ENCODE measurements around the gene SYNPR.

Gene SYNPR

DNA sequence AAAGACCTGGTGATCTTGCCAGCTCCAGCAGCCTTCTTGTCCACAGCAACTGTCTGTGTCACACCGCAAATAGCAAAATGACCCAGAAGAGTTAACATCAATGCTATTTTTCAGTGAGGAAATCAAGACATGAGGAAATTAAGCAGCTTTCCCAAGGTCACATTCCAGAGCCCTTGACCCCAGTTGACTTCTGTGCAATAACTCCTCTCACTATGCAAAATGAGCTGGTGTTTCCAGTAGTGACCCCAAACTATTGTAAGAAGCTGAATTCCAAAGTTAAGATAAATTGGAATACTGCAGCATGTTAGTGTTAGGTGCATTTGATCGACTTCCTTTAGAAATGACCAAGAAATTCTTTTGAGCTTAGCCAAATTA is 201.5 kb downstream of the SYNPR start:
- H3K9ac ChIP-seq: no peak overlapping the region
- no peaks in the 10 kb centered on the region for H3K27me3 ChIP-seq
- no peak for TF ChIP-seq Cebpa-rat (IDR thresholded peaks at IDR 0.05)
- no peak overlapping the region for H3K27ac ChIP-seq
- no peak overlapping the region for H3K4me2 ChIP-seq
- no peaks in the 10 kb centered on the region for H3K36me3 ChIP-seq
- no peaks in the 10 kb centered on the region for H4K20me1 ChIP-seq
- peaks cover 7% of the 10 kb centered on the region; the same call in 1 of the 2 replicates for H3K9me3 ChIP-seq
- H3K4me1 ChIP-seq: no peaks in the 10 kb centered on the region
- H3K4me3 ChIP-seq: no peak overlapping the region

DNA sequence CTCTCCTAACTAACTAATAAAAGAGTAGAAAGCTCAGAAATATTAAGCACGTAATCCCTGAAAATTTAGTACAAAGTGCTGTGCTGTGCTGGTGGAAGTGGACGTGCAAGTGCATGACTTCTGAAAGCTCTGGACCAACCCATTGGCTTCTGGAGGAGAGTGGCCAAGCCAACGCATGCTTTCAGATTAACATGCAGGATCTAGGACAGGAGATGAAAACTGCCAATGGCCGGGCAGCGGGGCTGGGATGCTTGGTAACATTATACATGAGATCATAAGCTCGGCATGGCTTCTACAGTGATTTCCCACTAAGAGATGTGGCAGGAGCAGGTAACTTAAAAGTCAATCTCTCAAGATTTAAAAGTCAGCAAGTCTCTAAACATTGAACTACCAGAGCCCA is 203.5 kb downstream of the SYNPR start:
- no peaks in the 10 kb centered on the region for H3K4me1 ChIP-seq
- H3K36me3 ChIP-seq: no peaks in the 10 kb centered on the region
- H3K27me3 ChIP-seq: no peaks in the 10 kb centered on the region
- no peak overlapping the region for H3K4me3 ChIP-seq
- TF ChIP-seq Cebpa-rat (IDR thresholded peaks at IDR 0.05): no peak
- no peak overlapping the region for H3K4me2 ChIP-seq
- no peak overlapping the region for H3K27ac ChIP-seq
- no peaks in the 10 kb centered on the region for H4K20me1 ChIP-seq
- H3K9me3 ChIP-seq: peaks cover 7% of the 10 kb centered on the region; the same call in 1 of the 2 replicates
- H3K9ac ChIP-seq: no peak overlapping the region

DNA sequence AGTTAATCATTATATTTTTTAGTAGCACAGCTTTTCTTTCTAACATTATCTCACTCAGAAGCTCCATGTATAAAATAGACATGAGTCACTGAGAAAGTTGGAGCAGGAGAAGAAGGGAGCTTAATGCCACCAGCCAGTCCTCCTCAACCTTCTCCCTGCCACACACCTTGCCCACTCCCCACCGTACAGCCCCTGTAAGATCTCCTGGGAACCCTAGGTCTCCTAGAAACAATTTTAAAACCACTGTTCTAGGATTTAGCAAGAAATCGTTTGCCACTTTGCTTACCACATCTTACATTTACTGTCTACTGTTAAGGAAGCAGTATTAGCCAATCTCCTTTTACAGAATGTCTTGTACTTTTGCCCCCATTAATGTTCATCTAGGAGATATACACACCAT is 204.2 kb downstream of the SYNPR start:
- Histone ChIP-seq H4K20me1 (no peaks in the 10 kb centered on the region), H3K4me3 (no peak overlapping the region), H3K4me1 (no peaks in the 10 kb centered on the region), H3K36me3 (no peaks in the 10 kb centered on the region), H3K9me3 (peaks cover 4% of the 10 kb centered on the region; the same call in 1 of the 2 replicates), H3K9ac (no peak overlapping the region), H3K4me2 (no peak overlapping the region), H3K27me3 (no peaks in the 10 kb centered on the region), H3K27ac (no peak overlapping the region)
- no peak for TF ChIP-seq Cebpa-rat (IDR thresholded peaks at IDR 0.05)

DNA sequence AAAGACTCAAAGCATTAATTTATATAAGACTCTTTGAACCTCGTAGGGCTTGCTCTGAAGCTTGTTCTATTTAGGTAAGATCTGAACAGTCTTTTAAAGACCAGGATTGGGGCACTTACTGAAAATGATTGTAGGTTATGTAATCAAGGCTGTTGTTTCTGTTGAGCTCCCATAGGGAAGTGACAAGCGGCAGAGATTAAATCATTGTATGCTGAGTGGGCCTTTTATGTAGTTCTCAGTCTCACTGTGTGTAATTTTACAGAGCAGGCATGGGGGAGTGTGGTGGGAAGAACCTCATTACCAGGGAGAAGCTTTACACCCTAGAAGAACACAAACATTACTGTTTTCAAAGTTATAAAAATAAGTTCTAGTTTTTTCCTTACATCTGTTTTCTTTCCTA is 214.4 kb downstream of the SYNPR start:
- TF ChIP-seq Cebpa-rat (IDR thresholded peaks at IDR 0.05): no peak
- no peak overlapping the region for H3K4me3 ChIP-seq

DNA sequence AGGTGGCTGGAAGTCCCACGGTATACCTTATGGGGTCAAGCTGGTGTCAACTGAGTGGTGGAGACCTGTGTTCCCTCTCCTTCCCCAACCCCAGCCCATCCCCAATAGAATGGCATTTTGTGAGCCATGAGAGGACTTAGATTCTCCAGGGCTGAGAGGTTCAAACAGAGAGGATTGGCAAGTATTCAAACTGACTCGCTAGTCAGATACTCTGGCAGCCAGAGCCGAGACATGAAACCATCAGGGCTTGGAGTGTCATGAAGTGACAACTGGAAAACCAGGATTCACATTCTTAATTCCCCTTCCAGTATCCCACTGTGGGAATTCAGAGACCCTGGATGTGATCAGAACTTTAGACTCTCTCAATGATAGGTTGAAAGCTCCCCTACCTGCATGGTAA is 215.0 kb downstream of the SYNPR start:
- Histone ChIP-seq H3K36me3 (no peaks in the 10 kb centered on the region), H3K9me3 (no peaks in the 10 kb centered on the region), H3K9ac (no peak overlapping the region), H3K27me3 (no peaks in the 10 kb centered on the region), H3K4me2 (no peak overlapping the region), H4K20me1 (no peaks in the 10 kb centered on the region), H3K4me1 (no peaks in the 10 kb centered on the region), H3K27ac (no peak overlapping the region), H3K4me3 (no peak overlapping the region)
- TF ChIP-seq Cebpa-rat (IDR thresholded peaks at IDR 0.05): no peak

More for the DNA sequence above, 214.4 kb downstream of the SYNPR start:
- Histone ChIP-seq H4K20me1 (no peaks in the 10 kb centered on the region), H3K4me1 (no peaks in the 10 kb centered on the region), H3K9me3 (no peaks in the 10 kb centered on the region), H3K4me2 (no peak overlapping the region), H3K36me3 (no peaks in the 10 kb centered on the region), H3K9ac (no peak overlapping the region), H3K27me3 (no peaks in the 10 kb centered on the region), H3K27ac (no peak overlapping the region)

DNA sequence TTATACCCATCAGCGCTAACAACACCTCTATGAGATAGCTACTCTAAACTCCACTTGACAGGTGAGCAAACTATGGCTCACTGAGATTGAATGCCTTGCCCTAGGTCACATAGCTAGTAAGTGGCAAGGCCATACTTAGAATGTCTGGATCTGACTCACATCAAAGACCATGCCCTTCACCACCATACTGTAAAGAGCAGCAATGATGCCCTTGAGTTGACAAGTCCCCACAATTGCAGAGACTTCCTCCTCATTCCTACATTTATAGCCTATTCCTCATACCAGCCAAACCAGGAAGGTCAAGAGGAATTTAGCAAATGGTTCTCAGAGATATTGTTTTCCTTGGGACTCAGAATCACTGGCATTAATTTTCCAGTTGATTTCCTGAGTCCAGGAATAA is 216.5 kb downstream of the SYNPR start:
- H3K36me3 ChIP-seq: no peaks in the 10 kb centered on the region
- H3K4me3 ChIP-seq: no peak overlapping the region
- no peaks in the 10 kb centered on the region for H3K27me3 ChIP-seq
- no peak overlapping the region for H3K9ac ChIP-seq
- no peak overlapping the region for H3K4me2 ChIP-seq
- TF ChIP-seq Cebpa-rat (IDR thresholded peaks at IDR 0.05): no peak
- no peaks in the 10 kb centered on the region for H3K4me1 ChIP-seq
- H4K20me1 ChIP-seq: no peaks in the 10 kb centered on the region
- no peaks in the 10 kb centered on the region for H3K9me3 ChIP-seq
- H3K27ac ChIP-seq: no peak overlapping the region

DNA sequence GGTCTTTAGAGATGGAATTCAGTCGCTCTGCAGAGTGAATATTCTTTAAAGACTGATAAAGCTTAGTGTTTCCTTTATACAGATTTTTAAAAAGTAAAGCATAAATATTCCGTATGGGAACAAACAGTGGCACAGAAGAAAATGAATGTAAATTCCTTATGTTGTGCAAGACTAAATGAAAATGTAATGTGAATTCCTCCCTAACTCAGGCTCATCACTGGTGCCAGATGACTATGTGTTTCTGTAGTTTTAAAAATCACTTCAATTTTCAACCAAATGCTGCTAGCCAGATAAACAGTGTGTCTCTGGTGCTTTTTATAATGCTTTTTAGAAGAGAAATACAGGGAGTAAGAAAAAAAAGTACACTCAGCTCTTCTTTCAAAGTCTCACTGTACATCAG is 219.5 kb downstream of the SYNPR start:
- no peak for TF ChIP-seq Cebpa-rat (IDR thresholded peaks at IDR 0.05)
- H3K27ac ChIP-seq: no peak overlapping the region
- H3K9ac ChIP-seq: no peak overlapping the region
- no peaks in the 10 kb centered on the region for H4K20me1 ChIP-seq
- no peak overlapping the region for H3K4me3 ChIP-seq
- H3K36me3 ChIP-seq: no peaks in the 10 kb centered on the region
- H3K9me3 ChIP-seq: no peaks in the 10 kb centered on the region
- H3K4me1 ChIP-seq: no peaks in the 10 kb centered on the region
- H3K27me3 ChIP-seq: no peaks in the 10 kb centered on the region
- H3K4me2 ChIP-seq: no peak overlapping the region

DNA sequence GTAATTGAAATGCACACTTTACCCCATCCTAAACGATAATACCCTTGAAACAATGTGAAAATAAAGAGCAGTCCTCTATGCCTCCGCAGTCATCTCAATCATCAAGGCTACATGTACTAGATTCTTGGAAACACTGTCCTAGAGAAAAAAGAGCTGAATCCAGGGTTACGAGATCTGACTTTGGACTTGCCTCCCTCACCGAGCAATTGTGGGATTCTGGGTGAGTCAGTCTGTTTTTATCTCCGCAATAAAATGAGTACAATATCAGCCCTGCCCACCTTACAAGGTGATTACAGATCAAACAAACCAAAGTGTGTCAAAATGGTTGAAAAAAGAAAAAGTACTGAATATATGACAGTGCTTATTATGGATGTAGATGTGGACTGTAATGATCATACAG is 222.1 kb downstream of the SYNPR start:
- TF ChIP-seq Cebpa-rat (IDR thresholded peaks at IDR 0.05): no peak
- H3K9ac ChIP-seq: no peak overlapping the region
- no peaks in the 10 kb centered on the region for H3K27me3 ChIP-seq

DNA sequence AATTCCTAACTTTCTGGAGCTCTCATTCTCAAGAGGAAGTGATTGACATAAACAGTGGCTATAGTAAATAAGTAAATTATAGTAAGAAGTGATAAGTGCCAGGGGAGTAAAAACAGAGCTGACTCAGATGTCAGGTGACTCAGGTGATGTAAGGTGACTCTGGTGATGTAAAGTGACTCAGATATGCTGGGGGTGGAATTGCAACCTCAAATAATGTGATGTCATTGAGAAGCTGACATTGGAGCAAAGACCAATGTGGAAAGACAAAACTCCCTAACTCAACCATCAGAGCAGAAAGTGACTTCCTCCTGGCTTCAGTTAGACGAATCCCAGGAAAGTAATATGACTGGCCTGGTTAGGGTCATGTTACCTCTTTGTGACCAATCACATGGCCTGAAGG is 230.2 kb downstream of the SYNPR start:
- Histone ChIP-seq H3K27ac (no peak overlapping the region), H3K4me2 (no peak overlapping the region), H3K9ac (no peak overlapping the region), H3K9me3 (no peaks in the 10 kb centered on the region), H3K27me3 (no peaks in the 10 kb centered on the region), H3K4me1 (no peaks in the 10 kb centered on the region), H3K4me3 (no peak overlapping the region), H4K20me1 (no peaks in the 10 kb centered on the region), H3K36me3 (no peaks in the 10 kb centered on the region)
- no peak for TF ChIP-seq Cebpa-rat (IDR thresholded peaks at IDR 0.05)

More for the DNA sequence above, 222.1 kb downstream of the SYNPR start:
- Histone ChIP-seq H3K36me3 (no peaks in the 10 kb centered on the region), H3K4me2 (no peak overlapping the region), H4K20me1 (no peaks in the 10 kb centered on the region), H3K9me3 (no peaks in the 10 kb centered on the region), H3K4me3 (no peak overlapping the region), H3K27ac (no peak overlapping the region), H3K4me1 (no peaks in the 10 kb centered on the region)

DNA sequence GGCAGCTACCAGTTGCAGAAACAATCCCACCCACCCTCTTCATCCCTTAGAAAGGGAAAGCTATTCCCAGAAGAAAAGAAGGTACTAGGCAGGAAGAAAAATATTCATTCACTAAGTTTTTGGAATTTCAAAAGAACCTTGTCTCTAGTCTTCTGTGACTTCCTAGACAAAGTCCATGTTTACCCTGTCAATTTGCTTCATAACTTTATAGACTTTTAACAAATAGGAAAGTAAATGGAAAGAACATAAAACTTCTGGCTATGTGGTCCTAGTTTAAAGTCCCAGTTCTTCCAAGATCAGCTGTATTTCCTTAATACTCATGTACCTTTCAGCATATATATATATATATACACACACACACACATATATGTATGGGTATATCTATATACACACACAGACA is 230.7 kb downstream of the SYNPR start:
- Histone ChIP-seq H3K27ac (no peak overlapping the region), H3K4me3 (no peak overlapping the region), H3K9me3 (no peaks in the 10 kb centered on the region), H4K20me1 (no peaks in the 10 kb centered on the region), H3K4me1 (no peaks in the 10 kb centered on the region), H3K9ac (no peak overlapping the region), H3K36me3 (no peaks in the 10 kb centered on the region), H3K27me3 (no peaks in the 10 kb centered on the region), H3K4me2 (no peak overlapping the region)
- no peak for TF ChIP-seq Cebpa-rat (IDR thresholded peaks at IDR 0.05)

DNA sequence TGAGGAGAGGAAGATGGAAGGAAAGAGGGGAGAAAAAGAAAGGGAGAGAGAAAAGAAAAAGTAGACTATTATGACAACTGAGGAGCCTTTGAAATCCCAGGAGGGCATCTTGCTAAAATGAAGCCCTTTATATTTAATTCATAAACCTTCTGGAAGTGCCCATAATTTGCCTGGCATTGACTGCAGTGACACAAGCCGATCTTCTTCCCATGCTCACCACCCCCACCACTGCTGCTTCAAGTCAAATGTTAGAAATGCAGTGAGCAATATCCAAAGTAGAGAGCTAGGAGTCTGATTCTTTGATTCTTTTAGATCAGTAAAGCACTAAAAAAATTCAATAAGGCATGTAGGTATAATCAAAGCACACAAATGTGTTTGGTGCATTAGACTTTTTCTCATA is 235.7 kb downstream of the SYNPR start:
- no peak overlapping the region for H3K4me2 ChIP-seq
- TF ChIP-seq Cebpa-rat (IDR thresholded peaks at IDR 0.05): no peak
- no peaks in the 10 kb centered on the region for H3K9me3 ChIP-seq
- no peak overlapping the region for H3K4me3 ChIP-seq
- H4K20me1 ChIP-seq: no peaks in the 10 kb centered on the region
- no peak overlapping the region for H3K9ac ChIP-seq
- H3K27ac ChIP-seq: no peak overlapping the region
- H3K27me3 ChIP-seq: no peaks in the 10 kb centered on the region
- H3K36me3 ChIP-seq: no peaks in the 10 kb centered on the region
- no peaks in the 10 kb centered on the region for H3K4me1 ChIP-seq

All from BLaER1 (cell line).